Measurements from ENCODE around the gene CNKSR3. TPM values are rescaled to one million over a fixed set of nuclear protein-coding genes. Genes with fewer than 3 reads are reported as not detected.

Gene CNKSR3
- total and polyA plus RNA-seq, 2 of the 8 experiments (the other 6 are each of a cell fraction or from before 2014, with no cell fraction given) = 1.2 to 6.2 TPM

GRCh38 chr6:154481521-154482013 lies 28.9 kb downstream of the CNKSR3 start:
- Histone ChIP-seq H4K20me1 (replicated peaks in 1 of 2; ENCODE audit: control insufficient read depth in 1 of 2, insufficient read depth in 2 of 2, low read length in 2 of 2) (no peaks in the 10 kb centered on the region), H3K23ac (ENCODE audit: insufficient read length) (no peak overlapping the region), H3K4me1 (replicated peaks in 1 of 4; ENCODE audit: control insufficient read depth in 3 of 4, insufficient read depth in 4 of 4, low read length in 3 of 4) (peaks cover 0 to 3% (median 0%) of the 10 kb centered on the region in 4 experiments; a peak in 2 of 7 replicates), H3K4me3 (ENCODE audit: extremely low read depth in 1 of 4, insufficient read depth in 2 of 4, low read depth in 3 of 4, low read length in 4 of 4) (no peak overlapping the region), H3K27me3 (replicated peaks in 1 of 4; ENCODE audit: control insufficient read depth in 3 of 4, extremely low read depth in 1 of 4, insufficient read depth in 3 of 4, low read length in 3 of 4) (no peaks in the 10 kb centered on the region), H4K91ac (replicated peaks; ENCODE audit: insufficient read length, low read length) (no peak overlapping the region), H3K14ac (ENCODE audit: insufficient read length) (no peak overlapping the region), H3K4me2 (ENCODE audit: insufficient read depth in 1 of 2, low read depth in 2 of 2, low read length in 2 of 2) (no peak overlapping the region), H2BK5ac (ENCODE audit: low read depth, low read length) (no peak overlapping the region), H3K27ac (ENCODE audit: low read depth, low read length) (no peak overlapping the region), H3K18ac (ENCODE audit: extremely low read depth, low read length) (no peak overlapping the region), H3K9ac (replicated peaks in 1 of 4; ENCODE audit: extremely low read depth in 1 of 4, low read depth in 3 of 4, low read length in 3 of 4) (no peak overlapping the region), H2BK15ac (ENCODE audit: low read length) (no peak overlapping the region), H3K79me2 (ENCODE audit: control insufficient read depth in 1 of 2, insufficient read depth in 2 of 2, low read length in 2 of 2) (peaks cover 0 to 2% of the 10 kb centered on the region in 2 experiments; a peak in 1 of 4 replicates), H4K8ac (ENCODE audit: extremely low read depth, insufficient read depth, low read length) (no peak overlapping the region), H3K9me3 (ENCODE audit: insufficient read depth in 2 of 2, low read depth in 1 of 2, low read length in 1 of 2) (no peaks in the 10 kb centered on the region), H2AK5ac (ENCODE audit: low read depth, low read length) (no peak overlapping the region), H3K4ac (replicated peaks; ENCODE audit: insufficient read length, low read depth, low read length) (no peak overlapping the region), H3K79me1 (ENCODE audit: low read depth, low read length) (no peaks in the 10 kb centered on the region), H2AFZ (ENCODE audit: low read length) (no peak overlapping the region), H2BK20ac (ENCODE audit: low read length) (no peak overlapping the region), H2BK120ac (replicated peaks; ENCODE audit: low read depth, low read length) (no peak overlapping the region), H3K23me2 (ENCODE audit: low read depth, low read length) (no peaks in the 10 kb centered on the region; the same call in 1 of the 2 replicates), H3K36me3 (ENCODE audit: control insufficient read depth in 2 of 4, insufficient read depth in 4 of 4, low read length in 3 of 4) (no peaks in the 10 kb centered on the region), H3K56ac (replicated peaks; ENCODE audit: insufficient read length, low read depth, low read length) (no peak overlapping the region), H4K5ac (ENCODE audit: insufficient read length, low read depth, low read length) (no peak overlapping the region), H2BK12ac (ENCODE audit: low read depth, low read length) (no peak overlapping the region)
- no peak for DNase-seq (ENCODE audit: low read depth in 1 of 2, low spot score in 2 of 2)
- no peak for TF ChIP-seq YY1 (IDR thresholded peaks at IDR 0.05; ENCODE audit: low read depth, low read length)
- no peak for TF ChIP-seq E2F6 (IDR thresholded peaks at IDR 0.05)
- no peak for FAIRE-seq
- 96% methylated on average over 3 of the region's 3 CpGs; no CpG with 5 or more reads in 1 of the 2 experiments for WGBS, 2 experiments (ENCODE audit: extremely low coverage in 1 of 2, insufficient coverage in 1 of 2, insufficient read length in 1 of 2, insufficient replicate concordance in 2 of 2, low coverage in 1 of 2, low lambda C conversion rate in 2 of 2, missing lambda C conversion rate in 1 of 2)
- ChIA-PET CTCF (ENCODE audit: partially characterized antibody) (interaction anchor here (0.6 kb wide), 1 partner anchor 77 kb away, joined by 3 read pairs; no protein-coding TSS in a partner anchor), POLR2A (ENCODE audit: partially characterized antibody) (no interaction called here)
